Measurements from ENCODE around the gene TTC28.
A peak's percentile ranks its signal among the peaks of the same experiment; 100 is the strongest.

TTC28 gene

DNA sequence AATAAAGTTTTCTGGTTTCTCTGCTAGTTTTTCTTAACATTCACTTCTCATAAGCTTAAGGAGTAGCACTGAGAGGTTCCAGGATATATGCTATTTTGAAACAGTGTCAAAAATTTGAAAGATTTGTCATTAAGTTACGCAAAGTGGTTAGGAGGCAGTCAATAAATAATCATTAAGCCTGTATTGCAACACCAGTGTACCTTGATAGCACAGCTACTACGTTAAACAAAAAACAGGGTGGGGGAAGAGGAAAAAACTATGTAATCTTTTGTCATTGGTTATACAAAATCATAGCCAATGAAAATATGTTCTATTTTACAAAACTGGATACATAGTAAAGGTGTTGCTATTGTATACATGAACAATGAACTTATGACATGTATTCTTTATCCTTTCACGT lies 730.2 kb downstream of the TTC28 start:
- TF ChIP-seq, protein P1, sequence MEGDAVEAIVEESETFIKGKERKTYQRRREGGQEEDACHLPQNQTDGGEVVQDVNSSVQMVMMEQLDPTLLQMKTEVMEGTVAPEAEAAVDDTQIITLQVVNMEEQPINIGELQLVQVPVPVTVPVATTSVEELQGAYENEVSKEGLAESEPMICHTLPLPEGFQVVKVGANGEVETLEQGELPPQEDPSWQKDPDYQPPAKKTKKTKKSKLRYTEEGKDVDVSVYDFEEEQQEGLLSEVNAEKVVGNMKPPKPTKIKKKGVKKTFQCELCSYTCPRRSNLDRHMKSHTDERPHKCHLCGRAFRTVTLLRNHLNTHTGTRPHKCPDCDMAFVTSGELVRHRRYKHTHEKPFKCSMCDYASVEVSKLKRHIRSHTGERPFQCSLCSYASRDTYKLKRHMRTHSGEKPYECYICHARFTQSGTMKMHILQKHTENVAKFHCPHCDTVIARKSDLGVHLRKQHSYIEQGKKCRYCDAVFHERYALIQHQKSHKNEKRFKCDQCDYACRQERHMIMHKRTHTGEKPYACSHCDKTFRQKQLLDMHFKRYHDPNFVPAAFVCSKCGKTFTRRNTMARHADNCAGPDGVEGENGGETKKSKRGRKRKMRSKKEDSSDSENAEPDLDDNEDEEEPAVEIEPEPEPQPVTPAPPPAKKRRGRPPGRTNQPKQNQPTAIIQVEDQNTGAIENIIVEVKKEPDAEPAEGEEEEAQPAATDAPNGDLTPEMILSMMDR (IDR thresholded peaks at IDR 0.05; ENCODE audit: insufficient read depth, low read depth, low read length, missing control alignments), result no peak
- no peak for DNase-seq (ENCODE audit: low read depth)
- H3K4me3 ChIP-seq (ENCODE audit: low read length), result no peak overlapping the region

DNA sequence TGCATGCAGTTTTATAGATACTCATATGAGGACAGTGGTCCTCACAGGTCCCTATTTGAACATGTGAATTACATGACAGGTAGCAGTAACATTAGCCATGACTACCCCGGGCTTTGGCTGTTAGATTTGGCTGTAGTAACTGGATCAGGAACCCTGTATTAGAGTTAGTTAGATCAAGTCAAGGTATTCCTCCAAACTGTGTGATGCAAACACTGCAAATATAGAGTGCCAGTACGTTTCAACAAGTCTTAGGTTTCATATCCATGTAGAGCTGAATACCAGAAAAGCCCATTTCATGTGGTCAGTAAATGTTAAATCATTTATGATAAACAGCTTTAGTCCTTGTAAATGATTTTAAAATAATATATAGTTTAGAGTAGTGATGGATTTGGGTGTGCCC lies 731.1 kb downstream of the TTC28 start:
- no peak for DNase-seq (ENCODE audit: low read depth)
- TF ChIP-seq, protein P1 (IDR thresholded peaks at IDR 0.05; ENCODE audit: insufficient read depth, low read depth, low read length, missing control alignments), result no peak

DNA sequence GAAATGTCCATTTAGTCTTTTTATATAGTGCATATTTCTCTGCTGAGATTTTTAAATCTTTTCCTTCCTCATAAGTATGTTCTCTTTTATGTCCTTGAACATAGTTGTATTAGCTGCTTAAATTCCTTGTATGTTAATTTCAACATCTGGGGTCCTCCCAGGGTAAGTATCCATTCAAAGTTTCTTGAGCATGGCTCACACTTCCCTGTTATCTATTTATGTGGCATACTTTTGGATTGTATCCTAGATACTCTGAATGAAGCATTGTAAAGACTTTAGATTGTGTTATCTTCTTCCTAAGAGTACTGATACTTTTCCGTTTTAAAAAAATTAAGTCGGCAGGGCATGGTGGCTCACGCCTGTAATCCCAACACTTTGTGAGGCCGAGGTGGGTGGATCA lies 732.2 kb downstream of the TTC28 start:
- no peak overlapping the region for H3K4me3 ChIP-seq (ENCODE audit: low read length)
- DNase-seq (ENCODE audit: low read depth), result no peak
- TF ChIP-seq, protein P1 (IDR thresholded peaks at IDR 0.05; ENCODE audit: insufficient read depth, low read depth, low read length, missing control alignments), result no peak

More for the DNA sequence above, 731.1 kb downstream of the TTC28 start:
- no peak overlapping the region for H3K4me3 ChIP-seq (ENCODE audit: low read length)

DNA sequence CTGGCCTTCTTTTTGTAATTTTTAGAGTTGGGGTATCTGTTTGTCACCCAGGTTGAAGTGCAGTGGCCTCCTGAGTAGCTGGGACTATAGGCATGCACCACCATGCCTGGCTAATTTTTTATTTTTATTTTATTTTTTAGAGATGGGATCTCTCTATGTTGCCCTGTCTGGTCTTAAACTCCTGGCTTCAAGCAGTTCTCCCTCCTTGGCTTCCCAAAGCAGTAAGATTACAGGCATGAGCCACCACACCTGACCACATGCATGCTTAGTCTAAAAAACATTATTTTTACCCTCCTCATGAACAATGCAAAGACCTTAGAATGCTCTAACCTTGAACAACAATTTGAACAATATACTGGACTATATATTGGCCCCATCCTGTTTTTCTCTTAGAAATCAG lies 738.5 kb downstream of the TTC28 start:
- DNase-seq (ENCODE audit: low read depth), result no peak
- TF ChIP-seq, protein P1 (IDR thresholded peaks at IDR 0.05; ENCODE audit: insufficient read depth, low read depth, low read length, missing control alignments), result no peak

DNA sequence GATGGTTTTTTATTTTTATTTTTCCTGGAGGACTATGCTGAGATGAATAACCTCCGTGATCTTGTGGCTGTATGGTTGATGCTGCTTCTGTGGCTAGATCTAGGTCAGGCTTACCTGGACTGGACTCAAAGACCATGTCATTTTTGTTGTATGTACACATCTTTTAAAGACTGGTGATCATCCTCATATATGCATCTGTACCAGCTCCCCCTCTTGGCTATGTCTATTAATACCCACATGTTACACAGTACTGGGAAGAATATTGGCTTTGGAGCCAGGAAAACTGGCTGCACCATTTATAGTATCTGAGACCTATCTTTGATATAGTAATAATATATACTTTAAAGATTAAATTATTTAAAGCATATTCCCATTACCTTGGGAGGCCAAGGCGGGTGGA lies 742.2 kb downstream of the TTC28 start:
- TF ChIP-seq, protein P1 (IDR thresholded peaks at IDR 0.05; ENCODE audit: insufficient read depth, low read depth, low read length, missing control alignments), result peak; percentile 14
- no peak overlapping the region for H3K4me3 ChIP-seq (ENCODE audit: low read length)
- DNase-seq (ENCODE audit: low read depth), result peak; percentile 15

More for the DNA sequence above, 738.5 kb downstream of the TTC28 start:
- H3K4me3 ChIP-seq (ENCODE audit: low read length), result no peak overlapping the region

DNA sequence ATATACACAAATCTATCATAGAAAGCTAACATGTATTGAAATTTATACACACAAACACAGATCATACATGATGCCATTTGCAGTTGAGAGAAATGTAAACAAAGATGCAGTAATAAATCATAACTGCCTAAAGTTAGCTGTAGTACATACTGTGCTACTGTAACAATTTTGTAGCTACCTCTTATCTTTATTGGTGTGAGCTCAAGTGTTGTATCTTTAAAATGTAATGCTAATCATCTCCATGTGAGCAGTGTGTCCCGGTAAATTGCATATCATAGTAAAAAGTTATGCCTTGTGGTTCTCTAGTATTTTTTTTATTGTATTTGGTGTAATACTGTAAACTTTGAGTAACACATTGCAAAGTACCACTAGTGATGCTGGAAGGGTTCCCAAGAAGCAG lies 743.7 kb downstream of the TTC28 start:
- TF ChIP-seq, protein P1 (IDR thresholded peaks at IDR 0.05; ENCODE audit: insufficient read depth, low read depth, low read length, missing control alignments), result no peak
- DNase-seq (ENCODE audit: low read depth), result no peak
- no peak overlapping the region for H3K4me3 ChIP-seq (ENCODE audit: low read length)

DNA sequence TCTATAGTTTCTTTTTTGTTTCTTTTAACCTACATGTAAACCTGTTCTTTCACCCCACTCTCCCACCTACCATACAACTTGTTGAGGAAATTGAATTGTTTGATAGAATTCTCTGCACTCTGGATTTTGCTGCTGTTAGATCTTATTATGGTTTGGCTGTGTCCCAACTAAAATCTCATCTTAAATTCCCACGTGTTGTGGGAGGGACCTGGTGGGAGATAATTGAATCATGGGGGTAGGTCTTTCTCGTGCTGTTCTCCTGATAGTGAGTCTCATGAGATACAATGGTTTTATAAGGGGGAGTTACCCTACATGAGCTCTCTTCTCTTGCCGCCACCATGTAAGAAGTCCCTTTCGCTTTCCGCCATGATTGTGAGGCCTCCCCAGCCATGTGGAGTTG lies 745.6 kb downstream of the TTC28 start:
- TF ChIP-seq, protein P1 (IDR thresholded peaks at IDR 0.05; ENCODE audit: insufficient read depth, low read depth, low read length, missing control alignments), result no peak
- H3K4me3 ChIP-seq (ENCODE audit: low read length), result no peak overlapping the region
- no peak for DNase-seq (ENCODE audit: low read depth)
